Stimulated activated naive CD8-positive, alpha-beta T cell treated with anti-CD3 and anti-CD28 coated beads, Interleukin-15, Interleukin-2, amounts not matched to agents 100 ng/mL and 50 ng/mL, for 24 hours (primary cell): ENCODE data around the gene TNP2.
"Not testable (repeated sequence)": the region's sequence is repeated elsewhere in the genome, so short reads cannot be mapped to it uniquely, and the experiment has no call there.

Source experiments
- H3K27ac Mint-ChIP-seq: one replicate; pipeline ENCODE4 v1.8.0; 2021; ENCODE audit warnings: mild to moderate bottlenecking, mixed read lengths
- H3K27me3 Mint-ChIP-seq: one replicate; pipeline ENCODE4 v1.8.0; 2021; ENCODE audit warnings: mixed read lengths
- H3K36me3 Mint-ChIP-seq: one replicate; pipeline ENCODE4 v1.8.0; 2021; ENCODE audit warnings: low read depth, mixed read lengths
- H3K4me1 Mint-ChIP-seq: one replicate; pipeline ENCODE4 v1.8.0; 2021; ENCODE audit warnings: low read depth, mixed read lengths
- H3K4me3 Mint-ChIP-seq: one replicate; pipeline ENCODE4 v1.8.0; 2021; ENCODE audit warnings: mild to moderate bottlenecking, mixed read lengths
- H3K9me3 Mint-ChIP-seq: one replicate; pipeline ENCODE4 v1.8.0; 2021; ENCODE audit warnings: mixed read lengths

Gene TNP2

DNA sequence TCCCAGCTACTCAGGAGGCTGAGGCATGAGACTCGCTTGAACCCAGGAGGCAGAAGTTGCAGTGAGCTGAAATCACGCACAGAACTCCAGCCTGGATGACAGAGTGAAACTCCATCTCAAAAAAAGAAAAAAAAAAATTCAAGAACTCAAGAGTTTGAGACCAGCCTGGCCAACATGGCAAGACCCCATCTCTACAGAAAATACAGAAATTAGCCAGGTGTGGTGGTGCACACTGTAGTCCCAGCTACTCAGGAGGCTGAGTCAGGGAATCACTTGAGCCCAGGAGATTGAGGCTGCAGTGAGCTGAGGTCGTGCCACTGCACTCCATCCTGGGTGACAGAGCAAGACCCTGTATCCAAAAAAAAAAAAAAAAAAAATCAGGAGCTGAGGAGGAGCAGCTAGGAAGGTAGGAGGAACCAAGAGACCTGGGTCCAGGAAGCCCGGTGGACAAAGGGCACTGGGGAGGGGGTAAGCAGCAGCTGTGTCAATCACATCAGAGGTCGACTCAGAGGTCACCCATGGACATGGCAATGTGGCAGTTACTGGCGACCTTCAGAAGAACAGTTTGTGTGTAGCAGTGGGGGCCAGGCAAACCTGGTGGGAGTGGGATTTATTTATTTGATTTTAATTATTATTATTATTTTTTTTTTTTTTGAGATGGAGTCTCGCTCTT, 23.1 kb upstream of the TNP2 start:
- H3K27me3 Mint-ChIP-seq, result peaks cover 15% of the 10 kb centered on the region
- H3K9me3 Mint-ChIP-seq, result no peaks in the 10 kb centered on the region
- no peaks in the 10 kb centered on the region for H3K36me3 Mint-ChIP-seq
- peaks cover 38% of the 10 kb centered on the region for H3K4me1 Mint-ChIP-seq
- no peak overlapping the region for H3K4me3 Mint-ChIP-seq
- no peak overlapping the region for H3K27ac Mint-ChIP-seq

GRCh38 chr16:11291091-11291703, 22.1 kb upstream of the TNP2 start:
- Mint-ChIP-seq H3K4me1 (peaks cover 37% of the 10 kb centered on the region), H3K36me3 (no peaks in the 10 kb centered on the region), H3K27ac (no peak overlapping the region), H3K27me3 (peaks cover 15% of the 10 kb centered on the region), H3K9me3 (no peaks in the 10 kb centered on the region), H3K4me3 (no peak overlapping the region)

- peaks cover 4% of the 10 kb centered on the region for H3K36me3 Mint-ChIP-seq
- H3K27me3 Mint-ChIP-seq, result peaks cover 15% of the 10 kb centered on the region
- peaks cover 46% of the 10 kb centered on the region for H3K4me1 Mint-ChIP-seq
- H3K4me3 Mint-ChIP-seq, result no peak overlapping the region
- no peaks in the 10 kb centered on the region for H3K9me3 Mint-ChIP-seq
- H3K27ac Mint-ChIP-seq, result peak overlapping the region; percentile 24
These were observed 21.2 kb upstream of the TNP2 start for GRCh38 chr16:11290102-11290893.

GRCh38 chr16:11289696-11290095, 20.6 kb upstream of the TNP2 start:
- peak overlapping the region; percentile 24 for H3K27ac Mint-ChIP-seq
- H3K9me3 Mint-ChIP-seq, H3K4me3 Mint-ChIP-seq, H3K36me3 Mint-ChIP-seq: not testable (repeated sequence)
- H3K27me3 Mint-ChIP-seq, result peaks cover 15% of the 10 kb centered on the region
- peaks cover 46% of the 10 kb centered on the region for H3K4me1 Mint-ChIP-seq

- Mint-ChIP-seq H3K9me3 (no peaks in the 10 kb centered on the region), H3K4me3 (no peak overlapping the region), H3K27me3 (peaks cover 15% of the 10 kb centered on the region), H3K4me1 (peaks cover 43% of the 10 kb centered on the region), H3K36me3 (peaks cover 4% of the 10 kb centered on the region), H3K27ac (no peak overlapping the region)
These were observed 20.1 kb upstream of the TNP2 start for GRCh38 chr16:11289202-11289601.

GRCh38 chr16:11285842-11286241, 16.7 kb upstream of the TNP2 start:
- Mint-ChIP-seq H3K27me3 (peaks cover 12% of the 10 kb centered on the region), H3K9me3 (no peaks in the 10 kb centered on the region), H3K27ac (peak overlapping the region; percentile 81), H3K36me3 (peaks cover 4% of the 10 kb centered on the region), H3K4me3 (no peak overlapping the region), H3K4me1 (peaks cover 37% of the 10 kb centered on the region)

- Mint-ChIP-seq H3K27ac (no peak overlapping the region), H3K4me1 (peaks cover 40% of the 10 kb centered on the region), H3K36me3 (peaks cover 4% of the 10 kb centered on the region), H3K27me3 (peaks cover 3% of the 10 kb centered on the region), H3K4me3 (no peak overlapping the region), H3K9me3 (no peaks in the 10 kb centered on the region)
These were observed 14.7 kb upstream of the TNP2 start for GRCh38 chr16:11283820-11284248.

- no peaks in the 10 kb centered on the region for H3K9me3 Mint-ChIP-seq
- H3K4me3 Mint-ChIP-seq, result no peak within 1 kb of the TSS
- peaks cover 18% of the 10 kb centered on the region for H3K4me1 Mint-ChIP-seq
- H3K36me3 Mint-ChIP-seq, result peaks cover 3% of the 10 kb centered on the region
- no peak within 1 kb of the TSS for H3K27ac Mint-ChIP-seq
- no peaks in the 10 kb centered on the region for H3K27me3 Mint-ChIP-seq
These were observed 11.7 kb upstream of the TNP2 start, which contains the start of gene PRM1 for GRCh38 chr16:11280616-11281522. TSS of gene PRM1 (minus strand) at chr16:11281330. CDS start at chr16:11281238, 92 bp downstream.

GRCh38 chr16:11278681-11279628, 9.8 kb upstream of the TNP2 start:
- H3K4me1 Mint-ChIP-seq, result peaks cover 6% of the 10 kb centered on the region
- H3K9me3 Mint-ChIP-seq, result no peaks in the 10 kb centered on the region
- no peaks in the 10 kb centered on the region for H3K36me3 Mint-ChIP-seq
- H3K27ac Mint-ChIP-seq, result no peak overlapping the region
- no peak overlapping the region for H3K4me3 Mint-ChIP-seq
- H3K27me3 Mint-ChIP-seq, result no peaks in the 10 kb centered on the region

DNA sequence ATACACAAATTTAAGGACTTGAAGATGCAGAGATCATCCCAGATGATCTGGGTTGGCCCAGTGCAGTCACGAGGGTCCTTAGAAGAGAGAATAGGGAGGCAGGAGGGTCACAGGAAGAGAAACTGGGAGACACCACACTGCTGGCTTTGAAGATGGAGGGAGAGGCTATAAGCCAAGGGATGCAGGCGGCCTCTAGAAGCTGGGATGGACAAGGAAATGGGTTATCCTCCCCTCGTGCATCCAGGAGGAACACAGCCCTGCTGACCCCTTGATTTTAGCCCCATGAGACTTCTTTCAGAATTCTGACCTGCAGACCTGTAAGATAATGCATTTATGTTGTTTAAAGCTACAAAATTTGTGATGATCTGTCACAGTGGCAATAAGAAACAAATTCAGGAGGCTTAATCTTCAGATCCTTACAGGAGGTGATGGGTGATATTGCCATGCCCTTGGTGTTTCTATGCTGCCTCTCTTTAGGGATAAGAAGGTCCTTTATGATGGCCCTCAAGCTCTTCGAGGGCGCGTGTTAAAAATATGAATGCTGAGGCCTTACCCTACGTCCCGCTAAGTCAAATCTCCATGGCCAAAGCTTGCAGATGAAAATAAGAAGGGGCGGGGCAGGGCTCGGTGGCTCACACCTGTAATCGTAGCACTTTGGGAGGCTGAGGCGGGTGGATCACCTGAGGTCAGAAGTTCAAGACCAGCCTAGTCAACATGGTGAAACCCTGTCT, 8.6 kb upstream of the TNP2 start:
- Mint-ChIP-seq H3K27ac (no peak overlapping the region), H3K9me3 (no peaks in the 10 kb centered on the region)

GRCh38 chr16:11276896-11277593, 7.9 kb upstream of the TNP2 start:
- Mint-ChIP-seq H3K4me1 (peaks cover 4% of the 10 kb centered on the region), H3K27me3 (no peaks in the 10 kb centered on the region)

More for the DNA sequence above, 8.6 kb upstream of the TNP2 start:
- Mint-ChIP-seq H3K4me3 (no peak overlapping the region), H3K36me3 (no peaks in the 10 kb centered on the region), H3K4me1 (peaks cover 6% of the 10 kb centered on the region), H3K27me3 (no peaks in the 10 kb centered on the region)

GRCh38 chr16:11276143-11276895, 7.2 kb upstream of the TNP2 start, which contains the start of gene PRM2:
TSS of gene PRM2 (minus strand) at chr16:11276480. CDS start at chr16:11276370, 110 bp downstream.
- H3K27ac Mint-ChIP-seq, result no peak within 1 kb of the TSS
- peaks cover 2% of the 10 kb centered on the region for H3K4me1 Mint-ChIP-seq
- no peak within 1 kb of the TSS for H3K4me3 Mint-ChIP-seq
- H3K9me3 Mint-ChIP-seq, result no peaks in the 10 kb centered on the region
- no peaks in the 10 kb centered on the region for H3K27me3 Mint-ChIP-seq
- no peaks in the 10 kb centered on the region for H3K36me3 Mint-ChIP-seq

More at GRCh38 chr16:11276896-11277593, 7.9 kb upstream of the TNP2 start:
- Mint-ChIP-seq H3K27ac (no peak overlapping the region), H3K4me3 (no peak overlapping the region), H3K9me3 (no peaks in the 10 kb centered on the region), H3K36me3 (no peaks in the 10 kb centered on the region)
